Gastrocnemius medialis (tissue), 4 donors: ENCODE results near the gene WDFY3. TPM values are rescaled to one million over a fixed set of nuclear protein-coding genes. Genes with fewer than 3 reads are reported as not detected.
A peak's percentile ranks its signal among the peaks of the same experiment; 100 is the strongest.

ENCODE experiments used
- ATAC-seq, 2 donors: fragments of 150-250 bp; one replicate each; pipeline ENCODE4 v1.9.1; 2016
- DNase-seq, 2 donors: peaks; one replicate each; pipeline ENCODE4 v3.0.0-alpha.2; 2019
- H3K27ac ChIP-seq, 4 donors: fragments of 200-600 bp; sonication (generic); 1 replicate in 1 of 4; 2 replicates in 3 of 4; pipeline ENCODE4 v1.5.1; 2016 to 2018; ENCODE audit warnings: mild to moderate bottlenecking in 2 of 4, moderate library complexity in 1 of 4
- H3K27me3 ChIP-seq, 3 donors: fragments of 200-600 bp; sonication (generic) in 2 of 3; 1 replicate in 1 of 3; 2 replicates in 2 of 3; pipeline versions ENCODE4 v1.5.1 to v1.6.0; 2016 to 2019; ENCODE audit warnings: mild to moderate bottlenecking in 1 of 3, moderate library complexity in 1 of 3
- H3K36me3 ChIP-seq, 2 donors: fragments of 200-600 bp; sonication (generic) in 1 of 2; one replicate each; pipeline ENCODE4 v1.5.1; 2017 to 2018
- H3K4me1 ChIP-seq, 2 donors: fragments of 200-600 bp; sonication (generic) in 1 of 2; one replicate each; pipeline ENCODE4 v1.5.1; 2016 to 2017; ENCODE audit warnings: mild to moderate bottlenecking in 2 of 2
- H3K4me3 ChIP-seq, 4 donors: fragments of 200-600 bp; sonication (generic) in 3 of 4; 1 replicate in 1 of 4; 2 replicates in 3 of 4; pipeline ENCODE4 v1.5.1; 2016 to 2019; ENCODE audit warnings: mild to moderate bottlenecking in 2 of 4
- H3K9me3 ChIP-seq, 3 donors: fragments of 200-600 bp; sonication (generic) in 2 of 3; 1 replicate in 1 of 3; 2 replicates in 2 of 3; pipeline ENCODE4 v1.5.1; 2016 to 2019
- CTCF ChIP-seq, 5 experiments: fragments of 450-650 bp in 3 of 5; fragments of 200-600 bp in 2 of 5; sonication (generic) in 2 of 5; IDR thresholded peaks in 4 of 5; conservative IDR thresholded peaks in 1 of 5; 1 replicate in 4 of 5; 2 replicates in 1 of 5; pipeline ENCODE4 v1.5.1; 2016 to 2019; ENCODE audit warnings: antibody characterized with exemption in 5 of 5, mild to moderate bottlenecking in 3 of 5, moderate library complexity in 3 of 5
- POLR2A ChIP-seq, 2 donors: fragments of 450-650 bp; IDR thresholded peaks; one replicate each; pipeline ENCODE4 v1.6.1; 2017; ENCODE audit warnings: antibody characterized with exemption in 2 of 2, mild to moderate bottlenecking in 2 of 2, moderate library complexity in 2 of 2
- in situ Hi-C, 4 donors: fragments of 200-750 bp; cut with MboI; loops; one replicate each; pipeline versions ENCODE4 v1.15.0 to v1.8.0; 2017; ENCODE audit warnings: low sequenced_read_pairs in 4 of 4
- intact Hi-C: fragments of 100-400 bp; cut with DNase I; formaldehyde crosslinking; loops from one replicate; pipeline ENCODE4 v1.15.1; 2023; ENCODE audit warnings: low total_unique reads
- total RNA-seq, 4 donors: library from RNA; depleted of rRNA; stranded (reverse); fragments of >200 nt; gene quantifications; one replicate each; pipeline versions ENCODE4 v1.1.0 to v1.2.3, GENCODE V29; 2016

WDFY3 gene
- total RNA-seq, 4 donors from 2014 or later = 28.3 to 65.9 (median 36.4) TPM

GRCh38 chr4:84971319-84971932, 4.9 kb upstream of the WDFY3 start:
- H3K36me3 ChIP-seq = no peaks in the 10 kb centered on the region
- no peaks in the 10 kb centered on the region for H3K27me3 ChIP-seq
- TF ChIP-seq CTCF (IDR thresholded peaks at IDR 0.05 in 4 of 5, conservative IDR thresholded peaks at IDR 0.05 in 1 of 5) = peak; percentile 52 to 76 (median 57)
- TF ChIP-seq POLR2A (IDR thresholded peaks at IDR 0.05) = no peak
- H3K9me3 ChIP-seq = no peaks in the 10 kb centered on the region
- in situ Hi-C loops (loop anchor here in 3 of 4 donors (5.0 to 25.0 kb wide), 4 partner anchors 134 to 219 kb away; no protein-coding TSS in a partner anchor), intact Hi-C loops (loop anchor here (1.0 kb wide), 1 partner anchor 221 kb away; no protein-coding TSS in a partner anchor)
- H3K27ac ChIP-seq = no peak overlapping the region
- no peak overlapping the region for H3K4me3 ChIP-seq
- ATAC-seq = no peak
- DNase-seq = no peak
- peaks cover 6 to 16% of the 10 kb centered on the region in 2 donors for H3K4me1 ChIP-seq

- Histone ChIP-seq H3K9me3 (no peaks in the 10 kb centered on the region), H3K4me3 (no peak overlapping the region), H3K4me1 (peaks cover 18 to 24% of the 10 kb centered on the region in 2 donors), H3K27ac (no peak overlapping the region), H3K36me3 (no peaks in the 10 kb centered on the region), H3K27me3 (no peaks in the 10 kb centered on the region)
- in situ Hi-C loops (loop anchor here in 1 of 4 donors (25.0 kb wide), 1 partner anchor 132 kb away; no protein-coding TSS in a partner anchor), intact Hi-C loops (loop anchor here (5.0 kb wide), 3 partner anchors 52 to 157 kb away; no protein-coding TSS in a partner anchor)
- ATAC-seq (no peak), DNase-seq (no peak)
- TF ChIP-seq POLR2A (IDR thresholded peaks at IDR 0.05) (no peak), CTCF (IDR thresholded peaks at IDR 0.05 in 4 of 5, conservative IDR thresholded peaks at IDR 0.05 in 1 of 5) (no peak)
Measured at GRCh38 chr4:84968925-84969324, 2.4 kb upstream of the WDFY3 start.

- H3K4me3 ChIP-seq = peak overlapping the region; percentile 77 to 81 (median 81)
- intact Hi-C loops (loop anchor here (5.0 kb wide), 3 partner anchors 50 to 155 kb away; no protein-coding TSS in a partner anchor), in situ Hi-C loops (loop anchor here in 1 of 4 donors (25.0 kb wide), 1 partner anchor 130 kb away; no protein-coding TSS in a partner anchor)
- H3K27ac ChIP-seq = peak overlapping the region; percentile 91 to 96 (median 92)
- DNase-seq (peak; percentile 20 to 48), ATAC-seq (peak; percentile 55 to 60)
- H3K27me3 ChIP-seq = no peaks in the 10 kb centered on the region
- no peak for TF ChIP-seq CTCF (IDR thresholded peaks at IDR 0.05 in 4 of 5, conservative IDR thresholded peaks at IDR 0.05 in 1 of 5)
- peak in 1 of 2 donors; percentile 8 for TF ChIP-seq POLR2A (IDR thresholded peaks at IDR 0.05)
- no peaks in the 10 kb centered on the region for H3K9me3 ChIP-seq
- H3K4me1 ChIP-seq = peaks cover 18 to 24% of the 10 kb centered on the region in 2 donors
- H3K36me3 ChIP-seq = no peaks in the 10 kb centered on the region
Measured at GRCh38 chr4:84967243-84967690, 777 bp upstream of the WDFY3 start.

- ATAC-seq (peak; percentile 51 to 52), DNase-seq (peak in 1 of 2 donors; percentile 32)
- Histone ChIP-seq H3K9me3 (no peaks in the 10 kb centered on the region), H3K4me1 (peaks cover 21 to 28% of the 10 kb centered on the region in 2 donors), H3K27ac (peak overlapping the region; percentile 91 to 96 (median 92)), H3K36me3 (no peaks in the 10 kb centered on the region), H3K27me3 (no peaks in the 10 kb centered on the region), H3K4me3 (peak overlapping the region; percentile 77 to 81 (median 81))
- TF ChIP-seq POLR2A (IDR thresholded peaks at IDR 0.05) = no peak
- TF ChIP-seq CTCF (IDR thresholded peaks at IDR 0.05 in 4 of 5, conservative IDR thresholded peaks at IDR 0.05 in 1 of 5) = peak in 3 of 5 experiments; percentile 33 to 42 (median 36)
- in situ Hi-C loops = loop anchor here in 1 of 4 donors (25.0 kb wide), 1 partner anchor 128 kb away; no protein-coding TSS in a partner anchor
- intact Hi-C loops = loop anchor here (5.0 kb wide), 3 partner anchors 48 to 153 kb away; no protein-coding TSS in a partner anchor
Measured at GRCh38 chr4:84965553-84966381, 723 bp downstream of the WDFY3 start.
